Skin of body (tissue), 2 donors: Measurements from ENCODE around the gene PTGER2. TPM values are rescaled to one million over a fixed set of nuclear protein-coding genes. Genes with fewer than 3 reads are reported as not detected.

Experiments used
- DNase-seq: peaks from one replicate; lab custom pipeline; 2025; lab: John Stamatoyannopoulos, UW
- total RNA-seq: library from RNA; depleted of rRNA; stranded (reverse); fragments of >200 nt; gene quantifications from one replicate; pipeline ENCODE4 v1.2.3, GENCODE V29; 2014

Gene PTGER2
- total RNA-seq, 1 donor from 2014 or later = 2.2 TPM

- DNase-seq = no peak
Observed at GRCh38 chr14:52304248-52304904, 9.7 kb upstream of the PTGER2 start.

- DNase-seq = no peak
Observed at GRCh38 chr14:52305014-52305413, 9.1 kb upstream of the PTGER2 start.

GRCh38 chr14:52307376-52307775, 6.7 kb upstream of the PTGER2 start:
- DNase-seq = no peak

- DNase-seq = no peak
Observed at GRCh38 chr14:52307905-52308304, 6.2 kb upstream of the PTGER2 start.

GRCh38 chr14:52310541-52310940, 3.6 kb upstream of the PTGER2 start:
- no peak for DNase-seq

GRCh38 chr14:52312931-52313355, 1.2 kb upstream of the PTGER2 start:
- DNase-seq = peak; percentile 73

DNA sequence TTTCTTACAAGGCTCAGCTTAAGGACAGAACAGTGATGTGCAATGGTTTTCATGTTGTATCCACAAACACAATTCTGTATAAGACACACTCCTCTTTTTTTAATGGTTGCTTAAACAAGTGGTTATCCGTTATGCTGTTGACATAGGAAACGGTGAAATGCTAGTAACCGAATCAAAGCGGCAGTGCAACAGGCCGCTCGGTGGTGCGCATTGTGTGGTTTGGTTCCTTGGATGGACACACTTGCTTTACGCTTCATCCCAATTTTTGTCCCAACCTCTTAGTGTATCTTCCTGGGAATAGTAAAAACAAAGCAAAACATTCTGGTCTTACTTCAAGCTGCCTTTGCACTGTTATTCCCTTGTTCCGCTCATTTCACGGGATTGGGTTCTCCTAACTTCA, 650 bp upstream of the PTGER2 start:
- DNase-seq = no peak

- DNase-seq = no peak
Observed at GRCh38 chr14:52314595-52315354, 663 bp downstream of the PTGER2 start.

DNA sequence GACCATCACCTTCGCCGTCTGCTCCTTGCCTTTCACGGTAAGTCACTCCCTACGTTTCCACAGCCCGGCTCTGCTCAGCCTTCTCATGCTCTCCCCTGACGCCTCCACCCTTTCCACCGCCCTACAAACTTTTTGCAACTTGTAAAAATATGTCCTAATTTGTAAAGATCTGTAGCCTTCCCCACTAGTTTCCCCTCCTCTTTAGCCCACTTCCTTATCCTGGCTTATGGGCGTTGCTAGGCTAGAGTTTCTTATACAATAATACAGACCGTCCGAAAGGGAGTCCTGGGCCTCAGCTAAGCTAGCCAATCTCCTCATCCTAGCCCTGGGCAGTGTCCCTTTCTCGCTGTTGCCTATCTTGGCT, 1.2 kb downstream of the PTGER2 start:
- no peak for DNase-seq

GRCh38 chr14:52318062-52318461, 4.0 kb downstream of the PTGER2 start:
- DNase-seq = no peak

DNA sequence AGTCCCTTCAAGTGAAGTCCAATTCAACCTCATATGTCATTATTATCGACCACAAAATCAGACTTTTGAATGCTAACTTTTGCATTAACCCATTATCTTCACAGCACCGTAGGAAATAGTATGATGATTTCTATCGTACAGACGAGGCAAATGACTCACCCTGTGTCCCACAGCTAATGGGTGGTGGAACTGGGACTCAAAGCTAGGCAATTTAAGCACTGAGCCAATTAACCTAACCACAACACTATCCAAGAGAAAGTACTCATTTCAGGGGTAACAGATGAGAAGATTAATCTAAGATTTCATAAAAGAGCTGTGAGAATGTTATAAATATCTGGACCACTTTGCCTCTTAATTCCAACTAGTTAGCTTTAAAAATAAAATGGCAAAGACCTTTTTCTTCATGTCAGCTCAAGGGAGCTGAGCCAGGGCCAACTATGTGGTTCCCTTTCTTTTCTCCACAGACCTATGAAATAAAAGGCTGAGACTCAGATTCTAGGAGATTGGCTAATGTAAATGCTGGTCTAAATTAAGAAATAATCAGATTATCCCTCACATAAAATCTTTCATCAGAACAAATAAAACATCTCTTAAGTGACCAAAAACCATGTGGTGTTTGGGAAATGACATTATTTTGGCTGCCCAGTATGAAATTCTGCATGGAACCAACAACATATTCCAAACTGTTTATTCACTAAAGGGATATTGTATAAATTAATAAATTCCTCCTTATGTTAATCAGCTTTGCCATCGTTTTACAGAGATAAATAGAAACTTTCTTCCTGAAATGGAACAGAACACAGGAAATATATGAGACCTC, 4.9 kb downstream of the PTGER2 start:
- no peak for DNase-seq

GRCh38 chr14:52319919-52320318, 5.8 kb downstream of the PTGER2 start:
- no peak for DNase-seq

DNA sequence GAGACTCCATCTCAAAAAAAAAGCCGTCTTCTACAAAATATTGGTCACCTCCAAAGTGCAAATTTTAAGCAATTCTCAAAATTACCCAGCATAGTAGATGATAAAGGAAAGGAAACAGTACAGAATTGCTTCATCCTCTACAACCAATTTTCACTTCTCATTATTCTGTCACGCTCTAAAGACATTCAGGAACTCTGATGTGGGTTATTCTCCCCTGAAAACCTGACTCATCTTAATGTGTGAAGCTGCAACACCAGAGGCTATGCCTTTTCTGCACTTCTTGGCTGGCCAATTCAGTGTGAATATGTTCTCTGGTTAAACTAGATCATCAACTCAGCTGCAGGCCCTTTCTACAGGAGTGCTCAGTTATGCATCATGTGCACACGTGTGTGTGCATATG, 11.0 kb downstream of the PTGER2 start:
- DNase-seq = no peak

DNA sequence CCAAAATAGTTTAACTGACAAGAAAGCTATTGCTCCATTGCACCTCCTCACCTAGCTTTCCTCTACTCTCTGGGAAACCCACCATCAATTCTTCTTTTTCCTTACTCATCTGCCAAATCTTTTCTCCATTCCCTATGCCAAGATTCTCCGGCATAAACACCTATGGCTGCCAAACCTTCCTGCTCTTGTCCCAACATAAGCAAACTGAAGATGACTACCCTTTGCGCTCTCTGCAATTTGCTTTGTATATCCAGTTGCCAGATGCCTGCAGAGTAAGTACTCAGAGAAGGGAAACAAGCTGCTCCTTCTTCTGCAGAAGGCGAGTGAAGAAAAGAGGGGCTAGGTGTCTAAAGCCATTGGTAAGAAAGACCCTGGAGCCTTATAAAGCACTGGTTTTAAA, 11.5 kb downstream of the PTGER2 start:
- DNase-seq = no peak

- no peak for DNase-seq
Observed at GRCh38 chr14:52327374-52328226, 13.5 kb downstream of the PTGER2 start.

DNA sequence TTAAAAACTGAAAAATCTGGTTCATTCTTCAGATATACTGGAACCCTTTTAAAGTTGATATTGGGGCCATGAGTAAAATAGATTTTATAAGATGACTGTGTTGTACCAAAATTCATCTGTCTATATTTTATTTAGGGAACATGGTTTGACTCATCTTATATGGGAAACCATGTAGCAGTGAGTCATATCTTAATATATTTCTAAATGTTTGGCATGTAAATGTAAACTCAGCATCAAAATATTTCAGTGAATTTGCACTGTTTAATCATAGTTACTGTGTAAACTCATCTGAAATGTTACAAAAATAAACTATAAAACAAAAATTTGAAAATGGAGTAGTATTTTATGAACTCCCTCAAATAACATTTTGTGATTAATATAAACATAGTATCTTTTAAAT, 14.2 kb downstream of the PTGER2 start:
- DNase-seq = no peak

DNA sequence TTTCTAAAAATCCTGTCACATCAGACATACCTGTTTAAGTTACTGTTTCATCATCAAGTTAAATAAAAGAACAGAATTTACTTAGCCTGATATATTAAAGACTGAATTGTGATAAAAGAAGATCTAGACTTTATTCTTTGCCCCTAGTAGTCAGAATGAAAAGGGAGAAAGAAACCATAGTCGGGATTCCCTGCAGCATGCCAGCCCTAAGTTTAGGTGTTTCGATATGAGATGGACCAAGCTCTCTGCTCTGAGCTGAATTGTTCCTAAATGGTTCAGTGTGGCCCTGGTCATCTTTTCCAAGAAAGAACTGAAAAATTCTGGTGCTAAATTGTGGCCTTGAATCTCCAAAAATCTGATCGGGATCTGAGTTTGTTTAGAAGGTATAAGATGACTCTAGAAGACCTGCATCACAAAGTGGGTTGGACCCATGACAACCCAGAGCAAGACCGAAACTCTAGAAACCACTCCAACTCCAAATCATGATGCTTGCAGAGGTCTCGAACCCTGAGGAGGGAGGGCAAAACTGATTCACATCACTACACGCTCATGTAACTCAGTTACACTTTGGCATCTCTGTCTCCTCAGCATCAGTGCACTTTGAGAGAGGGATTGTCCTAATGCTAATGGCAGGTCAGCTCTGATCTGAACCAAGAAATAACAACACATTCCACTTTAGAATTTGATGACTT, 15.7 kb downstream of the PTGER2 start:
- no peak for DNase-seq

DNA sequence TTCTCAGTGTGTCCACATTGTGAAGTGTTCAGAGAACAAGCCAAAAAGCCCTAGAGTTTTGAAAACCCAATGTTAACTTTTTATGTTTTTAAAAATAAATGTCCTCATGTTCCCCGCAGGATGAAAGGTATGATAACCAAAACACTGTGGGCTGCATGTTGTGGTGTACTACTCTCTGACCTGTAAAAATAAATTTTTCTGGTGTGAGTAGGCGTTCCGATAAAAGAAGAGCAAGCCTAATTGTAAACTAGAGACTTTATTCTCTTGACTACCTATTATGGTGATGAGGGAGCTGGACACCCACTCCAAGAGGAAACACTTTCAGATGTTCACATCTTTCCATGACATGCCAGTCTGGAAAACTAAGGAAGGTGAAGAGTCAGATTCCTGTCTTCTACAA, 18.2 kb downstream of the PTGER2 start:
- DNase-seq = no peak

DNA sequence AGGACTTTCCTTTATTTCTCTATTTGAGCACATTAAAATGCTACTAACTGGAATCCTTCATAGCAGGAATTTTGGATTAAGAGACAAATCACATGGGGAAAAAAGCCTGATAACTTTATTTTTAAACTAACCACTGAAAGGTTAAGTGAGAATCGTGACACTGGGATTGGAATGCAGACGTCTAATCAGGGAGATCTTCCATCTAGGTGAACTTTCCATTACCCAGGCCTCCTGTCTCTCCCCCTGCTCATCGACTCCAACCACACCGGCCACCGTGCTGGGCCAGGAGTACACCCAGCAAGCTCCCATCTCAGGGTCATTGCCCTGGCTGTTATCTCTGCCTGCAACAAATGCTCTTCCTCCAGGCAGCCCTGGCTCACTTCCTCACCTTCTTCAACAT, 19.0 kb downstream of the PTGER2 start:
- DNase-seq = no peak

GRCh38 chr14:52333823-52334657, 19.9 kb downstream of the PTGER2 start:
- DNase-seq = no peak
